22Rv1 (cell line): ENCODE measurements around the gene CCDC28B.

ENCODE experiments used
- H3K27ac ChIP-seq: fragments of 450-650 bp; 2 replicates; pipeline ENCODE4 v1.5.1; 2017
- CTCF ChIP-seq: fragments of 450-650 bp; IDR thresholded peaks from 2 replicates; pipeline ENCODE4 v1.5.1; 2017; ENCODE audit warnings: mild to moderate bottlenecking
- ZFX ChIP-seq: fragments of 450-650 bp; IDR thresholded peaks from 2 replicates; pipeline ENCODE4 v1.6.1; 2017; ENCODE audit warnings: antibody characterized with exemption, borderline replicate concordance

CCDC28B gene

GRCh38 chr1:32208891-32209328, 8.5 kb downstream of the CCDC28B start, which contains the start of gene DCDC2B:
DCDC2B (plus strand) TSS chr1:32209089; CDS start chr1:32209094, 5 bp downstream.
- peak within 1 kb of the TSS; percentile 78 for H3K27ac ChIP-seq
- TF ChIP-seq ZFX (no peak), CTCF (no peak)

- no peak for TF ChIP-seq ZFX
- peak; percentile 86 for TF ChIP-seq CTCF
- no peak overlapping the region for H3K27ac ChIP-seq
Observed at GRCh38 chr1:32215629-32216480, 15.5 kb downstream of the CCDC28B start.

- TF ChIP-seq CTCF (no peak), ZFX (no peak)
- no peak overlapping the region for H3K27ac ChIP-seq
Observed at GRCh38 chr1:32216566-32216965, 16.2 kb downstream of the CCDC28B start.

GRCh38 chr1:32219022-32219421, 18.6 kb downstream of the CCDC28B start:
- no peak for TF ChIP-seq CTCF
- no peak overlapping the region for H3K27ac ChIP-seq

- H3K27ac ChIP-seq: peak overlapping the region; percentile 58; the same call in 1 of the 2 replicates
- no peak for TF ChIP-seq CTCF
- no peak for TF ChIP-seq ZFX
Observed at GRCh38 chr1:32220746-32221580, 20.6 kb downstream of the CCDC28B start.

- H3K27ac ChIP-seq: peak overlapping the region; percentile 58
- TF ChIP-seq ZFX: no peak
- no peak for TF ChIP-seq CTCF
Observed at GRCh38 chr1:32221581-32221979, 21.2 kb downstream of the CCDC28B start.
